Skeletal muscle tissue (tissue), 4 donors: ENCODE measurements around the gene MRTFB. TPM values are rescaled to one million over a fixed set of nuclear protein-coding genes. Genes with fewer than 3 reads are reported as not detected.

Source experiments
- H3K27ac ChIP-seq: one replicate; pipeline ENCODE4 v1.7.0; 2013; ENCODE audit warnings: mild to moderate bottlenecking, low read depth, low read length, inconsistent platforms
- H3K27me3 ChIP-seq, 3 donors: one replicate each; pipeline ENCODE4 v1.7.0; 2013; ENCODE audit warnings: low read length in 3 of 3; ENCODE audit not compliant: control insufficient read depth in 3 of 3, insufficient read depth in 3 of 3
- H3K36me3 ChIP-seq, 3 donors: one replicate each; pipeline ENCODE4 v1.7.0; 2013; ENCODE audit warnings: low read length in 3 of 3; ENCODE audit not compliant: control insufficient read depth in 3 of 3, insufficient read depth in 3 of 3
- H3K4me1 ChIP-seq, 3 donors: one replicate each; pipeline ENCODE4 v1.7.0; 2013; ENCODE audit warnings: low read length in 3 of 3, mild to moderate bottlenecking in 3 of 3; ENCODE audit not compliant: control insufficient read depth in 3 of 3, insufficient read depth in 3 of 3
- H3K4me3 ChIP-seq, 3 donors: one replicate each; pipeline ENCODE4 v1.7.0; 2013; ENCODE audit warnings: low read length in 3 of 3
- H3K9ac ChIP-seq, 3 donors: one replicate each; pipeline ENCODE4 v1.7.0; 2013; ENCODE audit warnings: low read length in 3 of 3, mild to moderate bottlenecking in 3 of 3, moderate library complexity in 2 of 3, low read depth in 1 of 3
- H3K9me3 ChIP-seq, 3 donors: one replicate each; pipeline ENCODE4 v1.7.0; 2013; ENCODE audit warnings: low read length in 3 of 3; ENCODE audit not compliant: control insufficient read depth in 3 of 3
- total RNA-seq: library from RNA; depleted of rRNA; stranded (reverse); fragments of >200 nt; gene quantifications from one replicate; pipeline ENCODE4 v1.2.3, GENCODE V29; 2014
- donor health status: Osteomylitis.

Gene MRTFB
- total RNA-seq, 1 donor from 2014 or later = 13.0 TPM

- peak overlapping the region in 1 of 3 donors; percentile 87 for H3K9ac ChIP-seq
- H3K36me3 ChIP-seq = no peaks in the 10 kb centered on the region
- peak overlapping the region in 2 of 3 donors; percentile 29 to 32 for H3K4me3 ChIP-seq
- H3K27me3 ChIP-seq = no peaks in the 10 kb centered on the region
- peak overlapping the region; percentile 84 for H3K27ac ChIP-seq
- H3K9me3 ChIP-seq = no peaks in the 10 kb centered on the region
- peaks cover 4 to 16% (median 12%) of the 10 kb centered on the region in 3 donors for H3K4me1 ChIP-seq
Measured at GRCh38 chr16:14300705-14301168, 229.6 kb downstream of the MRTFB start.

GRCh38 chr16:14301169-14302030 lies 230.3 kb downstream of the MRTFB start:
- H3K27ac ChIP-seq = peak overlapping the region; percentile 84
- peak overlapping the region; percentile 76 to 87 (median 80) for H3K9ac ChIP-seq

GRCh38 chr16:14302031-14302398 lies 230.9 kb downstream of the MRTFB start:
- H3K4me1 ChIP-seq = peaks cover 14 to 25% (median 24%) of the 10 kb centered on the region in 3 donors
- H3K27ac ChIP-seq = peak overlapping the region; percentile 94
- H3K4me3 ChIP-seq = peak overlapping the region; percentile 60 to 86 (median 84)
- no peaks in the 10 kb centered on the region for H3K27me3 ChIP-seq
- no peaks in the 10 kb centered on the region for H3K9me3 ChIP-seq
- H3K36me3 ChIP-seq = no peaks in the 10 kb centered on the region
- H3K9ac ChIP-seq = peak overlapping the region; percentile 70 to 98 (median 95)

More at GRCh38 chr16:14301169-14302030, 230.3 kb downstream of the MRTFB start:
- no peaks in the 10 kb centered on the region for H3K9me3 ChIP-seq
- H3K27me3 ChIP-seq = no peaks in the 10 kb centered on the region
- H3K4me1 ChIP-seq = peaks cover 7 to 19% (median 18%) of the 10 kb centered on the region in 3 donors
- peak overlapping the region; percentile 58 to 74 (median 71) for H3K4me3 ChIP-seq
- H3K36me3 ChIP-seq = no peaks in the 10 kb centered on the region

GRCh38 chr16:14302399-14303181 lies 231.5 kb downstream of the MRTFB start:
- no peaks in the 10 kb centered on the region for H3K36me3 ChIP-seq
- H3K27me3 ChIP-seq = no peaks in the 10 kb centered on the region
- H3K9ac ChIP-seq = peak overlapping the region; percentile 91 to 98 (median 95)
- no peaks in the 10 kb centered on the region for H3K9me3 ChIP-seq
- H3K4me1 ChIP-seq = peaks cover 19 to 31% (median 30%) of the 10 kb centered on the region in 3 donors
- peak overlapping the region; percentile 94 for H3K27ac ChIP-seq
- H3K4me3 ChIP-seq = peak overlapping the region; percentile 84 to 86 (median 85)

GRCh38 chr16:14303182-14303618 lies 232.1 kb downstream of the MRTFB start:
- Histone ChIP-seq H3K4me3 (peak overlapping the region; percentile 84 to 86 (median 85)), H3K36me3 (no peaks in the 10 kb centered on the region), H3K9ac (peak overlapping the region; percentile 91 to 98 (median 95)), H3K27me3 (no peaks in the 10 kb centered on the region), H3K9me3 (no peaks in the 10 kb centered on the region), H3K4me1 (peaks cover 25 to 37% (median 36%) of the 10 kb centered on the region in 3 donors), H3K27ac (peak overlapping the region; percentile 94)

GRCh38 chr16:14303639-14304394 lies 232.7 kb downstream of the MRTFB start:
- Histone ChIP-seq H3K9me3 (no peaks in the 10 kb centered on the region), H3K27ac (peak overlapping the region; percentile 94), H3K4me3 (peak overlapping the region; percentile 84 to 86 (median 85)), H3K4me1 (peaks cover 32 to 43% (median 42%) of the 10 kb centered on the region in 3 donors), H3K36me3 (no peaks in the 10 kb centered on the region), H3K9ac (peak overlapping the region; percentile 91 to 98 (median 95)), H3K27me3 (no peaks in the 10 kb centered on the region)

GRCh38 chr16:14304891-14305460 lies 233.9 kb downstream of the MRTFB start:
- no peaks in the 10 kb centered on the region for H3K27me3 ChIP-seq
- H3K4me1 ChIP-seq = peaks cover 43 to 54% (median 54%) of the 10 kb centered on the region in 3 donors
- peak overlapping the region; percentile 94 for H3K27ac ChIP-seq
- peak overlapping the region; percentile 49 to 84 (median 54) for H3K4me3 ChIP-seq
- no peaks in the 10 kb centered on the region for H3K9me3 ChIP-seq
- peak overlapping the region; percentile 63 to 95 (median 92) for H3K9ac ChIP-seq
- no peaks in the 10 kb centered on the region for H3K36me3 ChIP-seq

- H3K4me3 ChIP-seq = peak overlapping the region; percentile 40 to 72 (median 65)
- peaks cover 55 to 61% (median 58%) of the 10 kb centered on the region in 3 donors for H3K4me1 ChIP-seq
- no peaks in the 10 kb centered on the region for H3K36me3 ChIP-seq
- H3K9me3 ChIP-seq = no peaks in the 10 kb centered on the region
- H3K27ac ChIP-seq = peak overlapping the region; percentile 94
- H3K9ac ChIP-seq = peak overlapping the region; percentile 63 to 95 (median 92)
- no peaks in the 10 kb centered on the region for H3K27me3 ChIP-seq
Measured at GRCh38 chr16:14306485-14307058, 235.5 kb downstream of the MRTFB start.
